Endothelial cell of umbilical vein (primary cell): ENCODE results near the gene BCO2. TPM values are rescaled to one million over a fixed set of nuclear protein-coding genes. Genes with fewer than 3 reads are reported as not detected.

ENCODE experiments used
- BruUV-seq: library from RNA; stranded (reverse); fragments of 400-500 nt; replicated peaks from 2 replicates; lab custom pipeline; 2021; lab: Mats Ljungman, UMichigan
- CTCF ChIA-PET: fragments of 300-600, 350-600 bp; sonication (Branson Sonifier 250); formaldehyde crosslinking; loops from one replicate; lab custom pipeline; 2021; ENCODE audit warnings: antibody characterized with exemption, inconsistent platforms; lab: Charles Lee
- POLR2A ChIA-PET: fragments of 300-600, 350-600 bp; sonication (Branson Sonifier 250); formaldehyde crosslinking; loops from one replicate; lab custom pipeline; 2021; ENCODE audit warnings: antibody characterized with exemption, inconsistent platforms; lab: Charles Lee
- DNase-seq: peaks from one replicate; pipeline ENCODE4 v3.0.0-alpha.2; 2011; ENCODE audit warnings: low read depth, low spot score
- FAIRE-seq: peaks from 2 replicates; lab custom pipeline; 2011; peaks lifted over from hg19 to GRCh38; lab: Jason Lieb, UNC
- H2AFZ ChIP-seq: 2 replicates; pipeline ENCODE4 v1.6.0; 2012; ENCODE audit warnings: low read depth, low read length, control low read depth, inconsistent platforms
- H3K27ac ChIP-seq: 2 replicates; pipeline ENCODE4 v1.5.1; 2011; ENCODE audit warnings: low read depth, mild to moderate bottlenecking, control low read depth, low read length, moderate library complexity; ENCODE audit not compliant: insufficient read depth
- H3K27me3 ChIP-seq, 2 experiments: 2 replicates each; pipeline versions ENCODE4 v1.6.0 to v1.6.1; 2011; ENCODE audit warnings: low read length in 2 of 2, mixed read lengths in 1 of 2; ENCODE audit not compliant: control insufficient read depth in 2 of 2, insufficient read depth in 2 of 2
- H3K36me3 ChIP-seq, 2 experiments: 2 replicates in 1 of 2; 3 replicates in 1 of 2; pipeline ENCODE4 v1.5.1; 2011; ENCODE audit warnings: low read length in 2 of 2, mild to moderate bottlenecking in 1 of 2, moderate library complexity in 1 of 2; ENCODE audit not compliant: control insufficient read depth in 2 of 2, insufficient read depth in 2 of 2; ENCODE audit errors: extremely low read depth in 1 of 2
- H3K4me1 ChIP-seq: 3 replicates; pipeline ENCODE4 v1.5.1; 2011; ENCODE audit warnings: mild to moderate bottlenecking, low read length; ENCODE audit not compliant: control insufficient read depth, insufficient read depth; ENCODE audit errors: extremely low read depth
- H3K4me2 ChIP-seq: 2 replicates; pipeline ENCODE4 v1.6.1; 2011; ENCODE audit warnings: low read length, control low read depth, mixed read lengths; ENCODE audit not compliant: insufficient read depth
- H3K4me3 ChIP-seq, 3 experiments: fragments of 200-600 bp in 1 of 3; sonication (generic), shearing (Covaris generic) in 1 of 3; replicated peaks in 1 of 3; 2 replicates each; pipeline ENCODE4 v1.5.1; 2011 to 2016; ENCODE audit warnings: control low read depth in 3 of 3, low read length in 3 of 3, mild to moderate bottlenecking in 2 of 3, inconsistent platforms in 1 of 3, low read depth in 1 of 3, moderate library complexity in 1 of 3; ENCODE audit not compliant: insufficient read depth in 1 of 3
- H3K79me2 ChIP-seq: 2 replicates; pipeline ENCODE4 v1.6.0; 2012; ENCODE audit warnings: low read length, inconsistent platforms; ENCODE audit not compliant: control insufficient read depth, insufficient read depth
- H3K9ac ChIP-seq: replicated peaks from 2 replicates; pipeline ENCODE3; 2011; ENCODE audit warnings: low read length, control low read depth; ENCODE audit not compliant: insufficient read depth; ENCODE audit errors: extremely low read depth
- H3K9me1 ChIP-seq: replicated peaks from 3 replicates; pipeline ENCODE4 v1.6.0; 2011; ENCODE audit warnings: mild to moderate bottlenecking, low read length; ENCODE audit not compliant: control insufficient read depth, insufficient read depth; ENCODE audit errors: extremely low read depth
- H3K9me3 ChIP-seq: replicated peaks from 2 replicates; pipeline ENCODE4 v1.5.1; 2012; ENCODE audit warnings: low read length, inconsistent platforms; ENCODE audit not compliant: control insufficient read depth, insufficient read depth
- H4K20me1 ChIP-seq: replicated peaks from 2 replicates; pipeline ENCODE3; 2011; ENCODE audit warnings: mild to moderate bottlenecking, low read length; ENCODE audit not compliant: control insufficient read depth, insufficient read depth; ENCODE audit errors: extremely low read depth
- CTCF ChIP-seq, 2 donors: IDR thresholded peaks; 1 replicate in 1 of 2; 2 replicates in 1 of 2; pipeline ENCODE4 v1.5.1; 2011; ENCODE audit warnings: low read length in 2 of 2, mild to moderate bottlenecking in 2 of 2, moderate library complexity in 2 of 2, control low read depth in 1 of 2, inconsistent platforms in 1 of 2, low read depth in 1 of 2; ENCODE audit not compliant: insufficient read depth in 1 of 2; ENCODE audit errors: extremely low read depth in 1 of 2
- EZH2 ChIP-seq: IDR thresholded peaks from 2 replicates; pipeline ENCODE4 v1.6.1; 2012; ENCODE audit warnings: borderline replicate concordance, low read depth, mild to moderate bottlenecking, moderate library complexity, low read length, inconsistent platforms; ENCODE audit not compliant: severe bottlenecking
- FOS ChIP-seq: IDR thresholded peaks from 2 replicates; pipeline ENCODE4 v1.6.1; 2011; ENCODE audit warnings: mild to moderate bottlenecking, low read length, moderate library complexity, borderline replicate concordance; ENCODE audit not compliant: insufficient read depth
- GATA2 ChIP-seq: IDR thresholded peaks from 2 replicates; pipeline ENCODE4 v1.7.0; 2011; ENCODE audit warnings: low read depth, mild to moderate bottlenecking, moderate library complexity, mixed read lengths, low read length; ENCODE audit not compliant: insufficient read length, insufficient read depth
- JUN ChIP-seq: IDR thresholded peaks from 2 replicates; pipeline ENCODE4 v1.6.1; 2011; ENCODE audit warnings: borderline replicate concordance, low read depth; ENCODE audit not compliant: insufficient read length, insufficient read depth
- MAX ChIP-seq: IDR thresholded peaks from 2 replicates; pipeline ENCODE4 v1.6.1; 2011; ENCODE audit not compliant: insufficient read depth, insufficient read length
- MYC ChIP-seq: IDR thresholded peaks from one replicate; pipeline ENCODE4 v1.6.1; 2011; ENCODE audit warnings: mild to moderate bottlenecking, low read depth, low read length
- POLR2A ChIP-seq: IDR thresholded peaks from 2 replicates; pipeline ENCODE4 v1.6.1; 2012; ENCODE audit warnings: low read depth, mild to moderate bottlenecking, control low read depth, low read length
- POLR2AphosphoS5 ChIP-seq: IDR thresholded peaks from 2 replicates; pipeline ENCODE4 v1.6.1; 2012; ENCODE audit warnings: low read depth, mild to moderate bottlenecking, control low read depth, low read length, moderate library complexity; ENCODE audit not compliant: insufficient read depth
- dilution Hi-C: fragments of 300-500 bp; cut with MboI; formaldehyde crosslinking; loops from one replicate; pipeline ENCODE4 v1.15.0; 2019; ENCODE audit warnings: low sequenced_read_pairs; ENCODE audit not compliant: extremely low pct_ligation_motif_present
- intact Hi-C: fragments of 100-400 bp; cut with micrococcal nuclease; formaldehyde crosslinking; loops from one replicate; pipeline ENCODE4 v1.10.0; 2022
- polyA plus RNA-seq, 4 experiments: library from polyadenylated mRNA; depleted of rRNA in 3 of 4; stranded (reverse) in 3 of 4; unstranded in 1 of 4; fragments of >200 nt; gene quantifications; 2 replicates each; pipeline versions ENCODE4 v1.2.1 to v1.2.3, GENCODE V29; 2011 to 2012; ENCODE audit warnings: missing spikeins in 1 of 4
- total RNA-seq: library from RNA; stranded (reverse); gene quantifications from 2 replicates; pipeline ENCODE4 v1.2.3, GENCODE V29; 2021

Gene BCO2
- total and polyA plus RNA-seq, 2 donors (not counting 3 experiments of a cell fraction or from before 2014, with no cell fraction given), result 0.58 to 1.9 TPM

- Histone ChIP-seq H3K9me3 (no peaks in the 10 kb centered on the region), H3K4me2 (no peak overlapping the region), H3K79me2 (no peaks in the 10 kb centered on the region), H3K36me3 (no peaks in the 10 kb centered on the region), H4K20me1 (no peaks in the 10 kb centered on the region), H3K4me3 (no peak overlapping the region), H3K27me3 (peaks cover 0 to 7% of the 10 kb centered on the region in 2 experiments), H3K4me1 (no peaks in the 10 kb centered on the region), H3K9ac (no peak overlapping the region), H2AFZ (no peak overlapping the region), H3K9me1 (no peaks in the 10 kb centered on the region), H3K27ac (no peak overlapping the region)
- no TSS peak for BruUV-seq
- no peak for TF ChIP-seq POLR2A
- TF ChIP-seq FOS, result no peak
- no peak for TF ChIP-seq JUN
- TF ChIP-seq EZH2, result no peak
- no peak for TF ChIP-seq MYC
- POLR2A ChIA-PET, result no interaction called here
- dilution Hi-C loops (no loop called here), intact Hi-C loops (no loop called here)
- CTCF ChIA-PET, result interaction anchor here (0.6 kb wide), 1 partner anchor 12 kb away, joined by 3 read pairs; no protein-coding TSS in a partner anchor
- no peak for FAIRE-seq
- DNase-seq, result no peak
These were observed 91.9 kb downstream of the BCO2 start for GRCh38 chr11:112267188-112267591.

GRCh38 chr11:112268406-112268805, 93.1 kb downstream of the BCO2 start:
- no peaks in the 10 kb centered on the region for H3K4me1 ChIP-seq
- DNase-seq (no peak), FAIRE-seq (no peak)
- intact Hi-C loops (no loop called here), dilution Hi-C loops (no loop called here)
- H3K27me3 ChIP-seq, result peaks cover 0 to 7% of the 10 kb centered on the region in 2 experiments
- H4K20me1 ChIP-seq, result no peaks in the 10 kb centered on the region
- no peak overlapping the region for H3K4me3 ChIP-seq
- H3K9me1 ChIP-seq, result no peaks in the 10 kb centered on the region
- H3K4me2 ChIP-seq, result no peak overlapping the region
- no TSS peak for BruUV-seq
- no peak overlapping the region for H3K9ac ChIP-seq
- H3K9me3 ChIP-seq, result no peaks in the 10 kb centered on the region
- ChIA-PET POLR2A (no interaction called here), CTCF (interaction anchor here (1.6 to 1.7 kb wide), 2 partner anchors 12 to 13 kb away, joined by 4 to 7 read pairs; no protein-coding TSS in a partner anchor)
- H3K27ac ChIP-seq, result no peak overlapping the region
- TF ChIP-seq JUN (no peak), MAX (no peak), GATA2 (no peak), CTCF (IDR thresholded peaks at IDR 0.05; ENCODE audit: extremely low read depth in 1 of 2, insufficient read depth in 1 of 2, low read depth in 1 of 2, low read length in 2 of 2) (no peak), POLR2A (no peak), POLR2AphosphoS5 (no peak), FOS (no peak), MYC (no peak), EZH2 (no peak)
- H3K36me3 ChIP-seq, result no peaks in the 10 kb centered on the region
- no peaks in the 10 kb centered on the region for H3K79me2 ChIP-seq
- H2AFZ ChIP-seq, result no peak overlapping the region
